ENCODE results near the gene VIT.

The VIT gene

GRCh38 chr2:36701918-36702317, 5.4 kb downstream of the VIT start:
- DNase-seq (ENCODE audit: low read depth) = no peak
- no peak overlapping the region for H3K4me3 ChIP-seq (ENCODE audit: low read depth, low read length)
- TF ChIP-seq, protein P1, sequence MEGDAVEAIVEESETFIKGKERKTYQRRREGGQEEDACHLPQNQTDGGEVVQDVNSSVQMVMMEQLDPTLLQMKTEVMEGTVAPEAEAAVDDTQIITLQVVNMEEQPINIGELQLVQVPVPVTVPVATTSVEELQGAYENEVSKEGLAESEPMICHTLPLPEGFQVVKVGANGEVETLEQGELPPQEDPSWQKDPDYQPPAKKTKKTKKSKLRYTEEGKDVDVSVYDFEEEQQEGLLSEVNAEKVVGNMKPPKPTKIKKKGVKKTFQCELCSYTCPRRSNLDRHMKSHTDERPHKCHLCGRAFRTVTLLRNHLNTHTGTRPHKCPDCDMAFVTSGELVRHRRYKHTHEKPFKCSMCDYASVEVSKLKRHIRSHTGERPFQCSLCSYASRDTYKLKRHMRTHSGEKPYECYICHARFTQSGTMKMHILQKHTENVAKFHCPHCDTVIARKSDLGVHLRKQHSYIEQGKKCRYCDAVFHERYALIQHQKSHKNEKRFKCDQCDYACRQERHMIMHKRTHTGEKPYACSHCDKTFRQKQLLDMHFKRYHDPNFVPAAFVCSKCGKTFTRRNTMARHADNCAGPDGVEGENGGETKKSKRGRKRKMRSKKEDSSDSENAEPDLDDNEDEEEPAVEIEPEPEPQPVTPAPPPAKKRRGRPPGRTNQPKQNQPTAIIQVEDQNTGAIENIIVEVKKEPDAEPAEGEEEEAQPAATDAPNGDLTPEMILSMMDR (IDR thresholded peaks at IDR 0.05; ENCODE audit: low read depth, low read length, missing control alignments) = no peak

DNA sequence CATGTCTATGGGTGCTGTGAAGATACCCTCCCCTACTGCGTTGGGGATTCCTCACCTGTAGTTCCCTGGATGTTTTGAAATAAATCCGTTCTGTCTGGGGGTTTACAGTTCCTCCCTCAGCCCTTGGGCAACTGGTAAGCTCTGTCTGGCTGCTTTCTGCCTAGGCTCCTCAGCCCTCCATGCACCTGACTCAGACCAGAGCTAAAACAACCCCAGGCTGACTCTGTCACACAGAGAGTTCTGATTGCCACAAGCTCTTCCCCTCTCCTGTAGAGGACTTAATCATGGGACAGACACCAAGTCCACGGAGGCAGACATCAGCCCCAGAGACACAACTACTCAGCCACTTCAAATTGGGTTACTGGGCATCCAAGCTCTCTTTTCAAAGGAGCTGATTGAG, 6.3 kb downstream of the VIT start:
- TF ChIP-seq, protein P1 (IDR thresholded peaks at IDR 0.05; ENCODE audit: low read depth, low read length, missing control alignments) = no peak
- no peak for DNase-seq (ENCODE audit: low read depth)
- H3K4me3 ChIP-seq (ENCODE audit: low read depth, low read length) = no peak overlapping the region

DNA sequence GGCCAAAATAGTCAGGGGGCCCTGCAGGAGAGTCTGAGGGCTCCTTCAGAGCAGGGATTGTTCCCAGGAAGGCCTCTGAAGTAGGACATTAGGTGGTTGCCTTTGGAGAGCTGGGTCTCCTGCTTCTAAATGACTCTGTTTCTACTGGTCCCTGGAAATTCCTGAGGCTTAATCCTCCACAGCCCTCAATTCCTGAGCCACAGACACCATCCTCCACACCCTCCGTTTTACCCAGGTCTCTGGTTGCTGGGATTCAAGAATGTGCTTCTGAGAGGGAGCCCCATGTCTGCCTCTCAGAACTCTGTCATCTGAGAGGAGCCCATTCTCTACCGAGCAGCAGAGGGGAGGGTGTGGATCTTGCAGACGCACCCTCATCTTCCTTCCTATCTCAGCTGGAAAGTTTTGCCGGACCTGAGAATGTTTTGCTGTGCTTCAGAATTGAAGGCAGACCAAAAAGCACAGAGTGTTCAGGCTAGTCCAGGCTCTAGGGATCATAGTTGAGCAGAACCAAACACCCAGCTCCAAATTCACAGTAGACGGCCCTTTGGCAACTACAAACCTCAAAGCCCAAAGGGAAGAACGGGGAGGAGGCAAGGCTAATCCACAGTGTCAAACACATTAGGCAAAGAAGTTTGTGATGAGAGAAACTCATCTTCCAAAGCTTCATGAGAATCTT, 8.1 kb downstream of the VIT start:
- DNase-seq (ENCODE audit: low read depth) = no peak
- TF ChIP-seq, protein P1 (IDR thresholded peaks at IDR 0.05; ENCODE audit: low read depth, low read length, missing control alignments) = no peak
- no peak overlapping the region for H3K4me3 ChIP-seq (ENCODE audit: low read depth, low read length)

GRCh38 chr2:36705326-36706020, 9.0 kb downstream of the VIT start:
- DNase-seq (ENCODE audit: low read depth) = no peak
- H3K4me3 ChIP-seq (ENCODE audit: low read depth, low read length) = no peak overlapping the region
- TF ChIP-seq, protein P1 (IDR thresholded peaks at IDR 0.05; ENCODE audit: low read depth, low read length, missing control alignments) = no peak

DNA sequence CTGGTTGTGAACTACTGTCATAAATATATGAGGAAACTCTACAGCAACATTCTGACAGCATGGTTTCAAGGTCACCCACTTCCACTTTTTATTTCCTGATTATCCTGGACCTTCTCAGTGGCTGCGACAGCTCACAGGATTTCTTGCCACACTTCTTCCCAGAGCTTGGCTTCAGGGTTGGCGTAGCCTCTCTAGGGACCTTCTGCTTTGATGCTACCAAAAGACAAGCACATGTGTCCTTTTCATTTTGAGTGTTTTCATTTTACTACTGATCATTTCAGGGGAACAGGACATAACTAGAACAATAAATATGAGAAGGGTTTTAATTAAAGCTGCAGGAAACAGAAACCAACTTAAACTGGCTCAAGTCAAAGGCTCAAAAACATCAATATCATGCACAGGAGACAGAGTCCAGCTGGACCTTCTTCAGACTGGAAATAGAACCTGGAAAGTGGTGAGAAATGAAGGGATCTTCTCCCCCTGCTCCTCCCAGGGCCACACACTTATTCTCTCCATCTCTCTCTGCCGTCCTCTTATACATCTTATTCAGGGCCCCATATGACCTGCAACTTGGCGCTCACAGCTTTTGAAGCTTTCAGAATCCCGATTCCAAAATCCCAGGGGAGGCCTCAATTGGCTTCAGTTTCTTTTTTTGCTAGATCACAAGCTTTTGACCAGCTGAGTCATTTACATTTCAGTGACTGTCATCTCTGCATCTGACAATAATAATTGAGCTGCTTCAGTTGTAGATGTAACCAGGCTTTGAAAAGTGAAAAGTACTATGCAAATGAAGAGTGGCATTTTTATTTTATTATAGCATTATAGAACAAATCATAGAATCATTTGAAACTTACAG, 9.7 kb downstream of the VIT start:
- no peak overlapping the region for H3K4me3 ChIP-seq (ENCODE audit: low read depth, low read length)
- TF ChIP-seq, protein P1 (IDR thresholded peaks at IDR 0.05; ENCODE audit: low read depth, low read length, missing control alignments) = no peak
- no peak for DNase-seq (ENCODE audit: low read depth)

DNA sequence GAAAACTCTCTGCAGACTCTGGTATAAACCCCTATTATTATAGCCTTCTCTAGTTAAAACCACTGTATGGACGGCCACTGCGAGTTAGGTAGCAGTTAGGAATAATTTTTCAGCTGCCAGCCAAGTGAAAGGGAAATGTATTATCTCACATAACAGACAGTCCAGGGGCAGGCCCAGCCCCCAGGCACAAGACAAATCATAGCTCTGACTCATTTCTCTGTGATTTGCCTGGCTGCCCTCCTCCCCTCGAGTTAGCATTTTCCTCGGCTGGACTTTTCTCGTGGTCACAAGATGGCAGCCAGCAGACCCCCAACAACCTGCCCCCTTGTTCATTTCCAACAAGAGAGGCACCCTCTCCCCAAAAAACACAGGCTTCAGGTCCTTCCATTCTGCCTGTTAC, 10.5 kb downstream of the VIT start:
- DNase-seq (ENCODE audit: low read depth) = no peak
- TF ChIP-seq, protein P1 (IDR thresholded peaks at IDR 0.05; ENCODE audit: low read depth, low read length, missing control alignments) = no peak
- no peak overlapping the region for H3K4me3 ChIP-seq (ENCODE audit: low read depth, low read length)

Data from GM12864 (cell line).